HepG2 (cell line): Measurements from ENCODE around the gene AGPAT2. TPM values are rescaled to one million over a fixed set of nuclear protein-coding genes. Genes with fewer than 3 reads are reported as not detected.
A peak's percentile ranks its signal among the peaks of the same experiment; 100 is the strongest.

Experiments
- ATAC-seq: fragments of 200-7000 bp; cut with Tn5 transposase; 3 replicates; pipeline ENCODE4 v1.9.1; 2020; ENCODE audit warnings: mild to moderate bottlenecking, moderate library complexity
- BruUV-seq: library from RNA; stranded (reverse); fragments of 400-500 nt; replicated peaks from 2 replicates; lab custom pipeline; 2021; lab: Mats Ljungman, UMichigan
- CTCF ChIA-PET: fragments of 300-600 bp; formaldehyde crosslinking; extraction: SDS; loops from one replicate; lab custom pipeline; 2021; ENCODE audit warnings: low total read pairs, inconsistent platforms, low intra/inter-chr PET ratio; lab: Yijun Ruan, JAX
- POLR2A ChIA-PET: fragments of 350-600 bp; sonication (Branson Sonifier 250); formaldehyde crosslinking; loops from one replicate; lab custom pipeline; 2020; ENCODE audit warnings: antibody characterized with exemption, inconsistent platforms; lab: Yijun Ruan, JAX
- DNase-seq: peaks from one replicate; pipeline ENCODE4 v3.0.0-alpha.2; 2015; ENCODE audit warnings: low spot score
- FAIRE-seq: peaks from 3 replicates; lab custom pipeline; 2011; peaks lifted over from hg19 to GRCh38; lab: Jason Lieb, UNC
- H2AFZ ChIP-seq: one replicate; pipeline ENCODE4 v1.6.1; 2011; ENCODE audit warnings: low read length, inconsistent platforms
- H3K27ac ChIP-seq: fragments of 300-600 bp; 3 replicates; pipeline ENCODE4 v1.8.0; 2011; ENCODE audit warnings: mixed run types, mild to moderate bottlenecking, mixed read lengths, low read length, inconsistent platforms; ENCODE audit not compliant: insufficient read depth; ENCODE audit errors: extremely low read length
- H3K27me3 ChIP-seq, 2 experiments: fragments of 200-600 bp in 1 of 2; 2 replicates in 1 of 2; 3 replicates in 1 of 2; pipeline versions ENCODE4 v1.6.0 to v1.8.0; 2011; ENCODE audit warnings: low read length in 2 of 2, mild to moderate bottlenecking in 2 of 2, moderate library complexity in 2 of 2, inconsistent platforms in 1 of 2; ENCODE audit not compliant: insufficient read depth in 2 of 2, control insufficient read depth in 1 of 2
- H3K36me3 ChIP-seq, 2 experiments: fragments of 200-600 bp in 1 of 2; replicated peaks in 1 of 2; 2 replicates in 1 of 2; 3 replicates in 1 of 2; pipeline versions ENCODE4 v1.5.1 to v1.8.0; 2011; ENCODE audit warnings: low read length in 2 of 2, inconsistent platforms in 1 of 2; ENCODE audit not compliant: insufficient read depth in 2 of 2, control insufficient read depth in 1 of 2
- H3K4me1 ChIP-seq: 2 replicates; pipeline ENCODE4 v1.5.1; 2012; ENCODE audit warnings: low read length, inconsistent platforms; ENCODE audit not compliant: insufficient read depth
- H3K4me2 ChIP-seq: 2 replicates; pipeline ENCODE4 v1.6.0; 2011; ENCODE audit warnings: low read depth, low read length, inconsistent platforms
- H3K4me3 ChIP-seq, 3 experiments: fragments of 200-600 bp in 1 of 3; sonication (generic), shearing (Covaris generic) in 1 of 3; replicated peaks in 1 of 3; 2 replicates each; pipeline ENCODE4 v1.5.1; 2011 to 2016; ENCODE audit warnings: low read length in 3 of 3, inconsistent platforms in 2 of 3, low read depth in 2 of 3, mild to moderate bottlenecking in 2 of 3, control low read depth in 1 of 3, mixed read lengths in 1 of 3; ENCODE audit not compliant: insufficient read depth in 1 of 3
- H3K79me2 ChIP-seq: one replicate; pipeline ENCODE4 v1.6.1; 2011; ENCODE audit warnings: low read length, inconsistent platforms; ENCODE audit not compliant: insufficient read depth
- H3K9ac ChIP-seq: 2 replicates; pipeline ENCODE4 v1.6.0; 2011; ENCODE audit warnings: mild to moderate bottlenecking, low read depth, low read length, inconsistent platforms; ENCODE audit not compliant: insufficient read depth
- H3K9me3 ChIP-seq: 2 replicates; pipeline ENCODE4 v1.5.1; 2012; ENCODE audit warnings: mild to moderate bottlenecking, low read length
- H4K20me1 ChIP-seq: 2 replicates; pipeline ENCODE4 v1.6.0; 2011; ENCODE audit warnings: inconsistent platforms, mild to moderate bottlenecking, low read length, moderate library complexity; ENCODE audit not compliant: insufficient read depth
- ATRX ChIP-seq: sonication (generic); formaldehyde crosslinking; IDR thresholded peaks from 2 replicates; pipeline ENCODE4 v1.4.0; 2020; ENCODE audit warnings: missing genetic modification reagents, borderline replicate concordance
- HDAC1 ChIP-seq: sonication (generic); formaldehyde crosslinking; IDR thresholded peaks from 2 replicates; pipeline ENCODE4 v1.5.1; 2020; ENCODE audit warnings: mild to moderate bottlenecking, missing genetic modification reagents
- HNF4G ChIP-seq, 2 experiments: sonication (generic) in 1 of 2; formaldehyde crosslinking in 1 of 2; IDR thresholded peaks; 2 replicates each; pipeline versions ENCODE4 v1.4.0 to v1.6.1; 2011 to 2020; ENCODE audit warnings: borderline replicate concordance in 2 of 2, low read depth in 2 of 2, mild to moderate bottlenecking in 2 of 2, low read length in 1 of 2, missing genetic modification reagents in 1 of 2, moderate library complexity in 1 of 2
- HNRNPL ChIP-seq: fragments of 200-400 bp; formaldehyde crosslinking; IDR thresholded peaks from 2 replicates; pipeline ENCODE4 v1.6.1; 2017; ENCODE audit warnings: mild to moderate bottlenecking, low read depth, low read length
- MBD4 ChIP-seq: IDR thresholded peaks from 2 replicates; pipeline ENCODE4 v1.6.1; 2012; ENCODE audit warnings: low read length, inconsistent platforms, borderline replicate concordance
- SAP130 ChIP-seq: IDR thresholded peaks from 2 replicates; pipeline ENCODE4 v1.6.1; 2016; ENCODE audit warnings: low read depth
- SMC3 ChIP-seq: IDR thresholded peaks from 2 replicates; pipeline ENCODE4 v1.6.1; 2011; ENCODE audit warnings: low read length, improper control_type of control experiment
- SMYD3 ChIP-seq: sonication (generic); formaldehyde crosslinking; IDR thresholded peaks from 2 replicates; pipeline ENCODE4 v1.8.1; 2023; ENCODE audit warnings: mild to moderate bottlenecking, missing genetic modification reagents
- SNAI1 ChIP-seq: sonication (generic); formaldehyde crosslinking; IDR thresholded peaks from 2 replicates; pipeline ENCODE4 v1.5.0; 2020; ENCODE audit warnings: mild to moderate bottlenecking, missing genetic modification reagents, borderline replicate concordance
- SSRP1 ChIP-seq: IDR thresholded peaks from 2 replicates; pipeline ENCODE4 v1.6.1; 2016; ENCODE audit warnings: control low read depth
- TARDBP ChIP-seq: sonication (generic); formaldehyde crosslinking; IDR thresholded peaks from 2 replicates; pipeline ENCODE4 v1.8.0; 2022; ENCODE audit warnings: mild to moderate bottlenecking, missing genetic modification reagents
- TBX2 ChIP-seq: sonication (generic); formaldehyde crosslinking; IDR thresholded peaks from 2 replicates; pipeline ENCODE4 v1.5.0; 2020; ENCODE audit warnings: missing genetic modification reagents, mild to moderate bottlenecking, borderline replicate concordance
- ZNF143 ChIP-seq: sonication (generic); formaldehyde crosslinking; IDR thresholded peaks from 2 replicates; pipeline ENCODE4 v1.4.0; 2020; ENCODE audit warnings: missing genetic modification reagents
- ZNF451 ChIP-seq: sonication (generic); formaldehyde crosslinking; IDR thresholded peaks from 2 replicates; pipeline ENCODE4 v1.5.0; 2020; ENCODE audit warnings: mild to moderate bottlenecking, missing genetic modification reagents
- WGBS: methylation state at CpG from one replicate; pipeline ENCODE4 v1.1.6; 2017; ENCODE audit warnings: low lambda C conversion rate; 5-methylcytosine and 5-hydroxymethylcytosine counted together
- in situ Hi-C: cut with HindIII; loops from 2 replicates; pipeline ENCODE4 v1.10.0; 2017; ENCODE audit warnings: low pct_unique_long_range_greater_than_20kb; ENCODE audit not compliant: extremely low pct_ligation_motif_present
- intact Hi-C: fragments of 100-400 bp; cut with micrococcal nuclease; formaldehyde crosslinking; loops from one replicate; pipeline ENCODE4 v1.10.0; 2022; ENCODE audit not compliant: unreplicated experiment
- polyA plus RNA-seq, 8 experiments: library from polyadenylated mRNA; depleted of rRNA in 3 of 8; stranded (reverse) in 7 of 8; unstranded in 1 of 8; fragments of >200 nt; fragmentation: Illumina TruSeq in 4 of 8; extraction: Trizol in 4 of 8; gene quantifications; 2 replicates each; pipeline versions ENCODE4 v1.2.1 to v1.2.3, GENCODE V29; 2011 to 2016; ENCODE audit warnings: low read depth in 4 of 8, missing spikeins in 1 of 8, mixed read lengths in 1 of 8; ENCODE audit not compliant: insufficient read depth in 1 of 8
- total RNA-seq, 5 experiments: library from RNA; depleted of rRNA; stranded (reverse); fragments of >200 nt; fragmentation: Illumina TruSeq; extraction: Trizol; gene quantifications; 2 replicates each; pipeline ENCODE4 v1.2.3, GENCODE V29; 2016; ENCODE audit warnings: low read depth in 1 of 5
- TF ChIP-seq, protein P1 (sequence below): sonication (generic); formaldehyde crosslinking; IDR thresholded peaks from 2 replicates; pipeline ENCODE4 v1.9.0; 2022; ENCODE audit warnings: low read depth, missing genetic modification reagents
- TF ChIP-seq, protein P2 (sequence below): sonication (generic); formaldehyde crosslinking; conservative IDR thresholded peaks from 2 replicates; pipeline ENCODE4 v1.4.0; 2020; ENCODE audit warnings: missing genetic modification reagents

The AGPAT2 gene
- total and polyA plus RNA-seq, 2 of the 13 experiments (the other 11 are each of a cell fraction or from before 2014, with no cell fraction given): 3.9 to 25.8 TPM

DNA sequence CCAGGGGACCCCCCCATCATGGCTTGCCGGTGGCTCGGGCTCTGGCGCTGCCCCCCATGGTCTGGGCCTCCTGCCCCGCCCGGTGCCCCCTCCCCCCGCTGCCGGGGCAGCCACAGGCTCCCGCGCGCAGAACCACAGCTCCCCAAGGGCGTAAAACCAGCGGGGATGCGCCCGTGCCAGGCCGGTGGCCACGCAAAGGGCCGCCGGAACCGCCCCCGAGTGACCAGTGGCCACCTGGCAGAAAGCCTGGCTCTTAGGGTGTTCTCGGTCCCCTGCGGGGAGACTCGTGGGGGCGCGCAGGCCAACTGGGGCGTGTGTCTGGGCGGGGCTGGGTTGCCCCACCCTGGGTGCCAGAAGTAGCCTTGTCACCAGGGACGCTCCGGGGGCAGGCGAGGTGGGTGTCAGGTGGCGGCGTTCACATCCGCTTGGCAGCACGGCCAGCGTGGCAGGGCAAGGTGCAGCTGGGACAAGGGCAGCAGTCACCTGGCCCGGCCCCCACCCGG lies 515 bp upstream of the AGPAT2 start:
- intact Hi-C loops (no loop called here), in situ Hi-C loops (no loop called here)
- H3K4me1 ChIP-seq: peaks cover 50% of the 10 kb centered on the region
- H3K4me3 ChIP-seq: no peak overlapping the region; a peak in 1 of 6 replicates
- H2AFZ ChIP-seq: no peak overlapping the region
- H3K27ac ChIP-seq: no peak overlapping the region
- H4K20me1 ChIP-seq: no peaks in the 10 kb centered on the region
- no peaks in the 10 kb centered on the region for H3K9me3 ChIP-seq
- BruUV-seq: no TSS peak
- WGBS: 0% methylated on average over 3 of the region's 37 CpGs
- FAIRE-seq: no peak
- H3K79me2 ChIP-seq: no peaks in the 10 kb centered on the region
- TF ChIP-seq TBX2 (CRISPR knock-in tag): 0 out of 2 replicates have a peak, but pooled peaks have one; percentile 21
- no peak for TF ChIP-seq SSRP1 (CRISPR knock-in tag)
- peak; percentile 15; the same call in 1 of the 2 replicates for TF ChIP-seq SAP130 (CRISPR knock-in tag)
- TF ChIP-seq, protein P1, sequence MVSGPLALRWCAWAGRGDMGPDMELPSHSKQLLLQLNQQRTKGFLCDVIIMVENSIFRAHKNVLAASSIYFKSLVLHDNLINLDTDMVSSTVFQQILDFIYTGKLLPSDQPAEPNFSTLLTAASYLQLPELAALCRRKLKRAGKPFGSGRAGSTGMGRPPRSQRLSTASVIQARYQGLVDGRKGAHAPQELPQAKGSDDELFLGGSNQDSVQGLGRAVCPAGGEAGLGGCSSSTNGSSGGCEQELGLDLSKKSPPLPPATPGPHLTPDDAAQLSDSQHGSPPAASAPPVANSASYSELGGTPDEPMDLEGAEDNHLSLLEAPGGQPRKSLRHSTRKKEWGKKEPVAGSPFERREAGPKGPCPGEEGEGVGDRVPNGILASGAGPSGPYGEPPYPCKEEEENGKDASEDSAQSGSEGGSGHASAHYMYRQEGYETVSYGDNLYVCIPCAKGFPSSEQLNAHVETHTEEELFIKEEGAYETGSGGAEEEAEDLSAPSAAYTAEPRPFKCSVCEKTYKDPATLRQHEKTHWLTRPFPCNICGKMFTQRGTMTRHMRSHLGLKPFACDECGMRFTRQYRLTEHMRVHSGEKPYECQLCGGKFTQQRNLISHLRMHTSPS (CRISPR knock-in tag): peak; percentile 54; the same call in 1 of the 2 replicates
- TF ChIP-seq HNRNPL: 0 out of 2 replicates have a peak, but pooled peaks have one; percentile 46
- no peak for TF ChIP-seq SMYD3
- no peak for TF ChIP-seq SMC3
- no peak for TF ChIP-seq ATRX (CRISPR knock-in tag)
- no peak for TF ChIP-seq TARDBP (CRISPR knock-in tag)
- TF ChIP-seq, protein P2, sequence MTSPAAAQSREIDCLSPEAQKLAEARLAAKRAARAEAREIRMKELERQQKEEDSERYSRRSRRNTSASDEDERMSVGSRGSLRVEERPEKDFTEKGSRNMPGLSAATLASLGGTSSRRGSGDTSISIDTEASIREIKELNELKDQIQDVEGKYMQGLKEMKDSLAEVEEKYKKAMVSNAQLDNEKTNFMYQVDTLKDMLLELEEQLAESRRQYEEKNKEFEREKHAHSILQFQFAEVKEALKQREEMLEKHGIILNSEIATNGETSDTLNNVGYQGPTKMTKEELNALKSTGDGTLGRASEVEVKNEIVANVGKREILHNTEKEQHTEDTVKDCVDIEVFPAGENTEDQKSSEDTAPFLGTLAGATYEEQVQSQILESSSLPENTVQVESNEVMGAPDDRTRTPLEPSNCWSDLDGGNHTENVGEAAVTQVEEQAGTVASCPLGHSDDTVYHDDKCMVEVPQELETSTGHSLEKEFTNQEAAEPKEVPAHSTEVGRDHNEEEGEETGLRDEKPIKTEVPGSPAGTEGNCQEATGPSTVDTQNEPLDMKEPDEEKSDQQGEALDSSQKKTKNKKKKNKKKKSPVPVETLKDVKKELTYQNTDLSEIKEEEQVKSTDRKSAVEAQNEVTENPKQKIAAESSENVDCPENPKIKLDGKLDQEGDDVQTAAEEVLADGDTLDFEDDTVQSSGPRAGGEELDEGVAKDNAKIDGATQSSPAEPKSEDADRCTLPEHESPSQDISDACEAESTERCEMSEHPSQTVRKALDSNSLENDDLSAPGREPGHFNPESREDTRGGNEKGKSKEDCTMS (CRISPR knock-in tag): no peak
- no peak for TF ChIP-seq MBD4
- TF ChIP-seq HDAC1: no peak
- TF ChIP-seq ZNF451: no peak
- no peak for TF ChIP-seq ZNF143 (CRISPR knock-in tag)
- TF ChIP-seq SNAI1 (CRISPR knock-in tag): no peak
- TF ChIP-seq HNF4G (IDR thresholded peaks at IDR 0.05; ENCODE audit: borderline replicate concordance, low read depth, low read length): no peak
- TF ChIP-seq HNF4G (CRISPR knock-in tag; IDR thresholded peaks at IDR 0.05; ENCODE audit: borderline replicate concordance, low read depth): no peak
- TF ChIP-seq, all 625 proteins: peak for 4
- Histone ChIP-seq H3K9ac (no peak overlapping the region), H3K36me3 (no peaks in the 10 kb centered on the region), H3K27me3 (peaks cover 21 to 69% of the 10 kb centered on the region in 2 experiments), H3K4me2 (peak overlapping the region; percentile 7; the same call in 1 of the 2 replicates)
- ChIA-PET POLR2A (interaction anchor here (1.6 kb wide), 1 partner anchor 10 kb away, joined by 4 read pairs; no protein-coding TSS in a partner anchor), CTCF (no interaction called here)
- DNase-seq (no peak), ATAC-seq (no peak)
